SK-N-SH treated with all-trans-retinoic acid at 6 μM for 48 hours (cell line): Measurements from ENCODE around the gene PLPP3.

Source experiments
- ATAC-seq: fragments of 200-7000 bp; cut with Tn5 transposase; 3 replicates; pipeline ENCODE4 v1.9.1; 2020; ENCODE audit warnings: mild to moderate bottlenecking, moderate library complexity
- ARNTL ChIP-seq: fragments of 450-650 bp; formaldehyde crosslinking; IDR thresholded peaks from 2 replicates; pipeline ENCODE4 v1.5.0; 2020; ENCODE audit warnings: low read depth, mild to moderate bottlenecking, moderate library complexity, borderline replicate concordance
- ISL1 ChIP-seq: fragments of 250-450 bp; sonication (Bioruptor Pico); IDR thresholded peaks from 2 replicates; pipeline ENCODE4 v2.1.2; 2022; ENCODE audit warnings: mild to moderate bottlenecking, moderate library complexity
- PPARA ChIP-seq: fragments of 250-450 bp; sonication (Bioruptor Pico); IDR thresholded peaks from 2 replicates; pipeline ENCODE4 v1.5.0; 2020; ENCODE audit warnings: mild to moderate bottlenecking, borderline replicate concordance
- ZFP3 ChIP-seq: fragments of 250-450 bp; sonication (Bioruptor Pico); IDR thresholded peaks from 2 replicates; pipeline ENCODE4 v1.5.0; 2020; ENCODE audit warnings: mild to moderate bottlenecking, moderate library complexity
- ZNF70 ChIP-seq: fragments of 450-650 bp; formaldehyde crosslinking; IDR thresholded peaks from 2 replicates; pipeline ENCODE4 v1.5.0; 2020; ENCODE audit warnings: mild to moderate bottlenecking, moderate library complexity

The PLPP3 gene

DNA sequence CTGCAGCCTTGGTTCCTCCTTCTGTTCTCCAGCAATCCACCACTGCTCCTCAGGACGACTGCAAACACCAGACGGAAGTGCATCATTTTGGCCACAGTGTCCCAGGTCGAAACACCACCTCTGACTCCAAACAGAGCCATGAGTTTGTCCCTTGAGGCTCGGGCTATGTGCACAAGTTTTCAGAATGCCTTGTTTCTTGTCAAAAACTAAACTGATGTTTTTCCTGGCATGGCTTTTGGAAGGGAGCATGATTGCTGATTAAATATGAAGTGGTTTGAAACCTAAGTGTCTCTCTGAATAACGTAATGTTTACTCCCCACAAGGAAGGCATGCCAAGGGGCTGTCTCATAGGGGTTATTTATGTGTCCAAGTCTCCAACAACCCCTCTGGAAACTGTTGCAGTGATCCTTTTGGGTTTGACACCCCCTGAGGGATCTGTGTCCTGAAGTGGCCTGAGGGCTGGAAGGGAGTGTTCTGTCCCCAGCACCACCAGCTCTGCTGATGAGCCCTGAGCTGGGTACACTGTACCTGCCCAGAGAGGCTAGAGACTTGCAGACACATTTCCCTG is 132.7 kb downstream of the PLPP3 start:
- TF ChIP-seq ZFP3 (CRISPR knock-in tag) (no peak), ISL1 (peak; percentile 61)
- peak; percentile 86 for ATAC-seq

DNA sequence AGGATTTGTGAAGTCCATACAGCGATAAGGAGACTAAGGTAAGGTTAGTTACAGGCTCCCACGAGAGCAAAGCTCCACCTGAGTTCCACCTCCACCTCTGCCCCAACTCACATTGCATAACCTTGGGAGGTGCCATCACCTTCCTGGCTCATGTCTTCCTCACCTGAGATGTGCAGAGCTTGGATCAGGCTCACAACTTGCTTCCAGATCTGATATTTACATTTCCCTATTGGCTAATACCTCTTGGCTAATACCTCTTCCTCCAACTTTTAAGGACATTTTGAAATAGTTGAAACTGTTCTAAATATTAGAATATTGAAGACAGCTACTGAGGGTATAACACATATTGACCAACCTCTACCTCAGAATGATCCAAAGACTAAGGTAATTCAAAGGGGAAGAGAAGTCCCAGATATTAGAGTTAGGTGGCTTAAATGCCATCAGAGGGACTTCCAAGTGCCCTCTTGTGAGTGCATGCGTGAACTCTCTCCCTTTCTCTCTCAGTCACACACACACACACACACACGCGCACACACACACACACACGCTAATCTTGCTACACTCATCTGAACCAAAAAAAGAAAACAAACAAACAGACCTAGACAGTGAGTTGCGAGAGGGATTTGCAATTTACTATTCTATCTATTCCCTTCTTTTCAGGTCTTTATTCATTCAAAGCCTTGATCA is 134.3 kb downstream of the PLPP3 start:
- no peak for TF ChIP-seq PPARA (CRISPR knock-in tag)
- TF ChIP-seq ARNTL (CRISPR knock-in tag): no peak
- TF ChIP-seq ISL1: no peak
- TF ChIP-seq ZNF70: no peak
- ATAC-seq: no peak
